GM21825 (cell line): ENCODE data around the gene CHST8.

Experiments
- ATAC-seq: cut with Tn5 transposase; IDR thresholded peaks from one replicate; pipeline ENCODE4 v1.9.1; 2021; ENCODE audit warnings: mild to moderate bottlenecking, moderate library complexity; ENCODE audit not compliant: unreplicated experiment

Gene CHST8

DNA sequence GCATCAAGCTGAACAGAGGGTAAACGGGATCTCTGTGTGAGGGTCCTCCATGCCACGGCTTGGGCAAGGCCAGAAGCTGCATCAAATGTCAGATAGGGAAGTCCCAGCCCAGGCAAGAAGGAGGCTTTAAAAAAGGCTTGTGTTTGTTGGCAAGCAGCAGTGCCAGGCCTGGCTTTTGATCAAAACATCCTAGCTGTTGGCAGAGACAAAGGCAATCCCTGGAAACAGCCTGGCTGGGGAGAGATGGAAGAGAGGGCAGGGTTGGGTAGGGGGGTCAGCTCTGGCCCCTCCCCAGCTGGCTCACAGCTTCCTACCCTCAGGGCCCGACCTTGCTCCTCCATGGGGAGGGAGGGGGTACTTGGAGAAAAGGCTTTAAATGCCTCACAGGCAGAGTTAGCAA, 113.2 kb downstream of the CHST8 start:
- no peak for ATAC-seq

- no peak for ATAC-seq
Observed at GRCh38 chr19:33736158-33736557, 114.4 kb downstream of the CHST8 start.

DNA sequence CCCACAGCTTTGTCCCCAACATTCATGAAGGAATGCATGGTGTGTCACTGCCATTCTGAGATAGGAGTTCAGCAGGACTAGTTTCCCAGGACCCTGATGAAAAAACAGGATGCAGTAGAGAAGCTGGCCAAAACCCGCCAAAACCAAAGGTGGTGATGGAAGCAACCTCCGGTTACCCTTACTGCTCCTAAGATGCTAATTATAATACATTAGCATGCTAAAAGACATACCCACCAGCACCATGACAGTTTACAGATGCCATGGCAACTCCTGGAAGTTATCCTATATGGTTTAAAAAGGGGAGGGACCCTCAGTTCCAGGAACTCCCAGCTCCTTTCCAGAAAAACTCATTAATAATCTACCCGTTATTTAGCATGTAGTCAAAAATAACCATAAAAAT, 115.0 kb downstream of the CHST8 start:
- no peak for ATAC-seq

DNA sequence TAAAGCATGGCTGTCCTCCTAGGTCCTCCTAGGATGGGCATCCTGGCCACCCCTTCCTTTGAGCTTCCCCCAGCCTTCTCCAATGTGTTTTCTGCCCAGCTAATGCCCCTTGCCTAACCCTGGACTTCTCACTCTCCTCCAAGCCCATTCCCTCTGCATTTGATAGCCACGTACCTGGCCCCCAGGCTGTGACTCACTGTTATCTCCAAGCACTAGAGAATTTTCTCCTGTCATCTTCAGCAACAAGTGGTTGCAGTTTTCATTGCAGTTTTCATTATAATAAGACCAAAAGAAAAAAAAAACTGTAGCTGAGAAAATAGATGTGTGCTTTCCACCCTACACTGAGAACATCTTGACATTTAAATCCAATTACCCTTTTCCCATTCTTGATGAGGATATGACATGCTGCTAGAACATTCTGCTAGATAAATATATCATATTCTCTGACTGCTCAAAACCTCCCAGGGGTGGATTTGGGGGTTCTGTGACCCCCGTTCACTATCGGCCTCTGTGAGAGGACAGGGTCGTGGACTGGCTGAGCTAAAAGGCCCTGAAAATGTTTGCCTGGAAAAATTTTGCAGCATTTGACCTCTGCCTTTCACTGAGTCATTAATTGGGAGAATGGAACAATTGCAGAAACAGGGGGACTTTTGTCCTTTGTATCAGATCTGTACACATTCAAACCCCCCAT, 116.1 kb downstream of the CHST8 start:
- no peak for ATAC-seq

GRCh38 chr19:33740811-33741396, 119.2 kb downstream of the CHST8 start:
- ATAC-seq: no peak

DNA sequence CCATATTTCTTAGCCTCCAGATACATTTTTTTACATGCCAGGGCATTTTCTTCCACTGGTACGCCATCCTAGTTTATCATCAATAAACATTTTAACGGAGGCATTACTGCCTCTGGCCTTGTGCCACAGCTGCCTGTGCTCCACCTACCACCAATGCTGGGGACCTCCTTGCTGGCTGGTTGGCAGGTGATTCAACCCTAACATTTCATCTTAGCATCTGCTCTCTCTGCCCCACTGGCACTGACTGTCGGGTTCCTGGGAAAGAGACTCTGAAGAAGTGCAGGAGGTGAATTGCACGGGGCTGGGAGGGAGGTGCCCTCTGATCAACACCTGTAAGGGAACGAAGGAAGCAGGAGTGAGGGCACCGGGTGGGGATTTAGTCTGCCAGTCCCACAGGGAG, 123.5 kb downstream of the CHST8 start:
- ATAC-seq: no peak

DNA sequence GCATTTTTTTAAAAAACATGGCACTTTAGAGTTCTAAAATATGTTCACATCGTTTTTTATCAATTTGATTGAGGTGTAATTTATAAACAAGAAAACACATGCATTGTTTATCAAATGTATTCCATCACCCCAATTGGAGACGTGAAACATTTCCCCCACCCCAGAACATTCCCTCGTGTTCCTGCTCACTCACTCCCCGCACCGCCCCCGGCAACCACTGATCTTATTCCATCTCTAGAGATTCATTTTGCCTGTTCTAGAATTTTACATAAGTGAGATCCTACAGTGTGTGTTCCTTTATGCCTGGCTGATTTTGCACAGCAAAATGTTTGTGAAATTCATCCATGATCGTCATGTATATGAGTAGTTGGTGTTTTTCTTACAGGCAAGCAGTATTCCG, 124.4 kb downstream of the CHST8 start:
- ATAC-seq: no peak

- ATAC-seq: no peak
Observed at GRCh38 chr19:33747273-33747672, 125.5 kb downstream of the CHST8 start.

DNA sequence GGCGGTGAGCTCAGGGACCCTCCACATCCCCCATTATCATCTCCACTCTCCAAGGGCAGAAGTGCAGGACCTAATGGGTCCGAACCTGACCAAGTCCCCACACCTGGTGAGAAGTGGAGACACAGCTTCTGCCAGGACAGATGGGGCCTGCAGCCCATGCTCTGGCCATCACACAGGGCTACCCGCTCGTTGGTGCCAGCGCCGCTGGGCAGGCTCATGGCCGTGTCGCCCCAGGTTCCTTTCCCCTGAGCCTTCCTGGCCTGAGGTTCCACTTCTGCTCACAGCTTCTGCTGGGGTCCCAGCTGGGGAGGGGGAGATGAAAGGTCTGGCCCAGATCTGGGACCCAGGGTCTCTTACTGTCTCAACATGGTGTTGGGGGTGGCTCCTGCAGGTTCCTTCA, 126.5 kb downstream of the CHST8 start:
- no peak for ATAC-seq

DNA sequence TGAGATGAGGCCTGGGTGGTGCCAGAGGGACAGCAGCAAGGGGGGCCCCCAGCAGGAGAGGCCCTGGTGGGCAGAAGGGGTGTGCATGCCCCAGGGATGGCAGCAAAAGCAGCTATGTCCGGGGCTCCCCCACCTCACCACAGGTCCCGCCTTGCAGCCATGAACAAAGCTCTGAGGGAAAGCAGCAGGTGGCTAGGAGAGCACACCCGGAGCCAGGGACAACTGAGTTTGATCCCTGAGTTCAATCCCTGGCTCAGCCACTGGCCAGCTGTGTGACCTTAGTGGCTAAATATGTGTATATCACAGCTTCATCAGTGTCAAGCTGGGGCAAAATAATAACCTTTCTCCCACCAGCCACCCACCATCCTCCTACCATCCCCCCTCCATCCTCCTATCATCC, 127.3 kb downstream of the CHST8 start:
- ATAC-seq: no peak

DNA sequence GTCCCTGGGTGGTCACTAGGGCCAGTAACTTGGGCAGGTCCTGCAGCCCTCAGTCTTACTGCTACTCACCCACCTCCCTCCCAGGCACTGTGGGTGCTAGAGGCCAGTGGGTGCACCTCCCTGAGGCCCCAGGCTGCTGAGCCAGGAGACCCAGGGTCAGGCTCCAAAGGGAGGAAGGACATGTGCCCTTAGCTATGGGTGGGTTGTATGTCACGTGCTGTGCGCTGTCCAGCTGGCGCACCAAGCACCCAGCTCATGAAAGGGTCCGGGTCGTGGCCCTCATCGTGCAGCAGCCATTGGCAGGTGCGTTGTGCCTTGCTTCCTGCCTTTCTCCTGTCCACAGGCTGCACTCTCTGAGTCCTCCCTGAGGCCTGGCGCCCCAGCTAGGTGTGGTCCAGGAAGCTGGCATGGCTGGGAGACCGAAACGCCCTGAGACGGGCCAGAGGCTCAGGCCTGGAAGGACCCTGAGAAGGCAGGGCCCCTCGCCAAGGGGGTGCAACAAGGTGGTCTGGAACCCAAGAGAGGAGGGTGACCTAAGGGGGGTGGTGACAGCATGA, 127.9 kb downstream of the CHST8 start:
- no peak for ATAC-seq

- no peak for ATAC-seq
Observed at GRCh38 chr19:33750587-33751435, 129.1 kb downstream of the CHST8 start.

DNA sequence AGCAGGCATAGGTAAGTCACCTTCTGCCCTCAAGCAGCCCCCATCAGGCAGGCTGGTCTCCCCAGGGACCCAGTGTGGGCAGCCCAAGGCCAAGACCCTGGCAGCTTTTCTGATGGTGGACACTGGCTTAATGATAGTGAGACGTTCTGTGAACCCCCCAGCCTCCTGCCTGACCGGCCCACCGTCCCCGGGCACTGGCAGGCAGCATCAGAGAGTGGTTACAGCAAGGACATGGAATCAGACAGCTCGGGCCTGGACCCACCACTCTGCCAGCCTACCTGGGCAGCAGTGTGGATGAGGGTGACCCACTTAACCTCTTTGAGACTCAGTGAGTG, 129.7 kb downstream of the CHST8 start:
- no peak for ATAC-seq

- no peak for ATAC-seq
Observed at GRCh38 chr19:33752018-33752800, 130.5 kb downstream of the CHST8 start.

DNA sequence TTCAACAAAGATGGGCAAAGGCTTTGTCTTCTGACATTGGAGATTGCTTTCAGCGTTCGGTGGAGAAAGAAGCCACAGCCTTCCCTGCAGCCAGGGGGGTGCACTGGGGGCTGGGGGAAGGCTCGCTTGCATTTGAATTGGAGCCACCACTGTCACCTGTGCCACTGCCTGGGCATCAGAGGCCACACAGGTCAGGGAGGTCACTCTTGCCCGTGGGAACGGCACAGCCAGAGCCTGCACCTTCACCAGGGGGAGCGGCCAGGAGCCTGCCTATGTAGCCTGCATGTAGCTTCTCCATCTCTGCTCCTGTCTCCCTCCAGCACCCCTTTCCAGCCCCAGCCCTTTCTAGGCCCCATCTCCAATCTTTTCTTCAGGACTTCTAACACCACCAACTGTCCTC, 131.2 kb downstream of the CHST8 start:
- ATAC-seq: no peak

- no peak for ATAC-seq
Observed at GRCh38 chr19:33754361-33754760, 132.6 kb downstream of the CHST8 start.

- ATAC-seq: no peak
Observed at GRCh38 chr19:33755099-33756035, 133.6 kb downstream of the CHST8 start.

GRCh38 chr19:33756177-33756576, 134.4 kb downstream of the CHST8 start:
- no peak for ATAC-seq

DNA sequence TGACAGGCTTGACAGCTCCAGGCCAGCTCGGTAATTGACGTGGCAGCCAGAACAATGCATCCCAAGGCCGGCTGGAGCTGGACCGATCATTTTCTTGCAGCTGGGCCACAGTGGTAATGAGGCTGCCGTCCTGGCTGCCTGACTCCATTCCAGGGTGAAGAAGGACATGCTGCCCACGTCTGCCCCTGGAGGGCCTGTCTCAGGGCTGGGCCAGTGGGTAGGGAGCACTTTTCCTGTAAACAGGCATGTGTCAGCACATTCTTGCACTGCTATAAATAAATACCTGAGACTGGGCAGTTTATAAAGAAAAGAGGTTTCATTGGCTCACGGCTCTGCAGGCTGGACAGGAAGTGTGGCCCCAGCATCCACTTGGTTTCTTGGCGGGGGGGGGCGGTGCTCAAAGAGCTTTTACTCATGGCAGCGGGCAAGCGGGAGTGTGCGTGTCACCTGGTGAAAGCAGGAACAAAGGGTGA, 136.8 kb downstream of the CHST8 start:
- ATAC-seq: no peak

DNA sequence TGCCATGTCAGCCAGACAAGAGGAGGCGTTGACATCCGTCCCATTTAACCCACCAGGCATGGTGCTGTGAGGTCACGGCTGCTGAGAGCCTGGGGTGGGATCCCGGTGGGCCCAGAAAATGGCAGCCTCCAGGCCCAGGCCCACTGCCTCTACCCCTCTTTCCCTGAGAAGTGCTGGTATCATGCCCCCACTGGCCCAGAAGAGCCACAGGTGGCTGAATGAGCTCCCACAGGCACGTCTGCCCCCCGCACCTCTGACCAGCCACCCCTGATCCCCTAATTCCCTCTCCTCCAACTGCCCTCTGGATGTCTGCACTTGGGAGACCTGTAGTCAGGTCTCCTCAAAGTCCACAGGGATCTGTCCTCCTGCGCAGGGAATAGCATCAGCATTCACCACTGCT, 137.6 kb downstream of the CHST8 start:
- ATAC-seq: no peak
